SK-N-SH treated with all-trans-retinoic acid at 6 μM for 48 hours (cell line): Measurements from ENCODE around the gene COL4A2.

Experiments used
- BACH2 ChIP-seq: fragments of 250-450 bp; sonication (Bioruptor Pico); IDR thresholded peaks from 2 replicates; pipeline ENCODE4 v1.9.0; 2021; ENCODE audit warnings: mild to moderate bottlenecking, borderline replicate concordance
- CSDC2 ChIP-seq: fragments of 250-450 bp; sonication (Bioruptor Pico); IDR thresholded peaks from 2 replicates; pipeline ENCODE4 v1.5.0; 2020; ENCODE audit warnings: mild to moderate bottlenecking, moderate library complexity
- ESRRG ChIP-seq: fragments of 250-450 bp; sonication (Bioruptor Pico); IDR thresholded peaks from 2 replicates; pipeline ENCODE4 v1.6.1; 2021; ENCODE audit warnings: mild to moderate bottlenecking
- GLIS3 ChIP-seq: fragments of 250-450 bp; sonication (Bioruptor Pico); IDR thresholded peaks from 2 replicates; pipeline ENCODE4 v1.5.0; 2020; ENCODE audit warnings: mild to moderate bottlenecking, moderate library complexity
- RARB ChIP-seq: fragments of 250-450 bp; sonication (Bioruptor Pico); IDR thresholded peaks from 2 replicates; pipeline ENCODE4 v1.8.0; 2021; ENCODE audit warnings: mild to moderate bottlenecking, moderate library complexity
- TOX ChIP-seq: fragments of 250-450 bp; sonication (Bioruptor Pico); IDR thresholded peaks from 2 replicates; pipeline ENCODE4 v1.8.0; 2021; ENCODE audit warnings: mild to moderate bottlenecking, moderate library complexity, borderline replicate concordance
- ZFP30 ChIP-seq: fragments of 450-650 bp; formaldehyde crosslinking; IDR thresholded peaks from 2 replicates; pipeline ENCODE4 v1.5.0; 2022; ENCODE audit warnings: mild to moderate bottlenecking, moderate library complexity
- ZNF565 ChIP-seq: fragments of 450-650 bp; formaldehyde crosslinking; conservative IDR thresholded peaks from 2 replicates; pipeline ENCODE4 v1.5.0; 2020; ENCODE audit warnings: low read depth, mild to moderate bottlenecking, moderate library complexity
- ZNF70 ChIP-seq: fragments of 450-650 bp; formaldehyde crosslinking; IDR thresholded peaks from 2 replicates; pipeline ENCODE4 v1.5.0; 2020; ENCODE audit warnings: mild to moderate bottlenecking, moderate library complexity
- TF ChIP-seq, protein P1 (sequence below): fragments of 250-450 bp; sonication (Bioruptor Pico); IDR thresholded peaks from 2 replicates; pipeline ENCODE4 v1.5.1; 2020; ENCODE audit warnings: low read depth, mild to moderate bottlenecking, moderate library complexity

DNA sequence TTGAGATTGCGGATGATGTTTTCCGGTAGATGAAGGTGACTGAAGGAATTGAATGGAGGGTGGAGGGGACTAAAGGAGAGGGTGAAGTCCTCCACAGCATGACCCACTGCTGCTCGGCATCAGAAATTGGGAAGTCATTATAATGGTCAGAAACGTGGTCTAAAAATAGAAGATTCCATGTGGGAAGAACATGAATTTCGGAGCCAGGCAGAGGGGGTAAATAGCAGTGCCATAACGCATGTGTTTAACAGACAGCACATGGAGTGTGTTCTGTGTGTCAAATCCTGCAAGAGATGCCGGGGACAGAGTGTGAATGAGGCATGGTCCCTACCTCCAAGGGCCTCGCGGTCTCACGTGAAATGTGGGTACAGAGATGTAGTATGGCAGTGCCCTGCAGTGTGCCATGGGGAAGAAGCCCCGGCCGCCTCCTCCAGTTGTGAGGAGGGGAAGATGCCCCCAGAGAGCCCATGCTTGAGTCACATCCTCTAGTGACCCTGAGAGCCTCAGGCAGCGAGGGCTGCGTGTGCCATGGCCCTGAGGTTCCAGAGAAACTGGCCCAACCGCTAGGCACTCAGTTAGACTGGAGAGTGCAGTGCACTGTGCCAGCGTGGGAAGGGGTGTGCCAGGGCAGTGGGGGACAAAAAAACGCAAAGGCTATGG is 106.1 kb downstream of the COL4A2 start:
- TF ChIP-seq ZNF70 (CRISPR knock-in tag) (no peak), TOX (CRISPR knock-in tag) (no peak), ZFP30 (CRISPR knock-in tag) (no peak), ESRRG (CRISPR knock-in tag) (no peak), RARB (CRISPR knock-in tag) (no peak), GLIS3 (CRISPR knock-in tag) (no peak), ZNF565 (CRISPR knock-in tag) (no peak), CSDC2 (CRISPR knock-in tag) (no peak), BACH2 (no peak)
- TF ChIP-seq, protein P1, sequence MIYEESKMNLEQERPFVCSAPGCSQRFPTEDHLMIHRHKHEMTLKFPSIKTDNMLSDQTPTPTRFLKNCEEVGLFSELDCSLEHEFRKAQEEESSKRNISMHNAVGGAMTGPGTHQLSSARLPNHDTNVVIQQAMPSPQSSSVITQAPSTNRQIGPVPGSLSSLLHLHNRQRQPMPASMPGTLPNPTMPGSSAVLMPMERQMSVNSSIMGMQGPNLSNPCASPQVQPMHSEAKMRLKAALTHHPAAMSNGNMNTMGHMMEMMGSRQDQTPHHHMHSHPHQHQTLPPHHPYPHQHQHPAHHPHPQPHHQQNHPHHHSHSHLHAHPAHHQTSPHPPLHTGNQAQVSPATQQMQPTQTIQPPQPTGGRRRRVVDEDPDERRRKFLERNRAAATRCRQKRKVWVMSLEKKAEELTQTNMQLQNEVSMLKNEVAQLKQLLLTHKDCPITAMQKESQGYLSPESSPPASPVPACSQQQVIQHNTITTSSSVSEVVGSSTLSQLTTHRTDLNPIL (CRISPR knock-in tag): no peak
